HG02970 (cell line): ENCODE data around the gene ADSS1.

Source experiments
- ATAC-seq: cut with Tn5 transposase; IDR thresholded peaks from one replicate; pipeline ENCODE4 v1.9.1; 2021; ENCODE audit warnings: mild to moderate bottlenecking, moderate library complexity, moderate number of reproducible peaks; ENCODE audit not compliant: unreplicated experiment, low FRiP score

The ADSS1 gene

GRCh38 chr14:104788161-104788818, 64.3 kb downstream of the ADSS1 start:
- ATAC-seq, result no peak

GRCh38 chr14:104788873-104789663, 65.0 kb downstream of the ADSS1 start:
- no peak for ATAC-seq

GRCh38 chr14:104789752-104790743, 66.0 kb downstream of the ADSS1 start:
- ATAC-seq, result no peak

- ATAC-seq, result no peak
Observed at GRCh38 chr14:104791425-104791824, 67.4 kb downstream of the ADSS1 start.

- ATAC-seq, result no peak
Observed at GRCh38 chr14:104792101-104792884, 68.3 kb downstream of the ADSS1 start.

- no peak for ATAC-seq
Observed at GRCh38 chr14:104792945-104793702, 69.1 kb downstream of the ADSS1 start.

GRCh38 chr14:104793703-104793959, 69.6 kb downstream of the ADSS1 start:
- ATAC-seq, result no peak

GRCh38 chr14:104794099-104794498, 70.1 kb downstream of the ADSS1 start:
- ATAC-seq, result no peak

- ATAC-seq, result no peak
Observed at GRCh38 chr14:104794631-104794992, 70.6 kb downstream of the ADSS1 start.

- no peak for ATAC-seq
Observed at GRCh38 chr14:104794993-104795780, 71.2 kb downstream of the ADSS1 start, which contains the start of gene AKT1. Gene AKT1 (minus strand): TSS chr14:104795748. CDS start chr14:104792643, 3,105 bp downstream.

GRCh38 chr14:104795781-104796686, 72.0 kb downstream of the ADSS1 start:
- ATAC-seq, result no peak

GRCh38 chr14:104796687-104797081, 72.7 kb downstream of the ADSS1 start:
- no peak for ATAC-seq
